Gastroesophageal sphincter (tissue), 3 donors: ENCODE results near the gene CERS4.

Experiments
- POLR2A ChIP-seq, 2 donors: fragments of 450-650 bp; IDR thresholded peaks; one replicate each; pipeline ENCODE4 v1.6.1; 2017; ENCODE audit warnings: antibody characterized with exemption in 2 of 2, mild to moderate bottlenecking in 2 of 2, moderate library complexity in 1 of 2
- POLR2AphosphoS5 ChIP-seq: sonication (generic); formaldehyde crosslinking; IDR thresholded peaks from one replicate; pipeline ENCODE4 v1.6.1; 2017; ENCODE audit warnings: antibody characterized with exemption
- TF ChIP-seq, protein P1 (sequence below), 4 experiments: fragments of 200-600 bp in 2 of 4; fragments of 450-650 bp in 2 of 4; sonication (generic) in 1 of 4; IDR thresholded peaks; one replicate each; pipeline ENCODE4 v1.5.1; 2017 to 2019; ENCODE audit warnings: antibody characterized with exemption in 4 of 4, mild to moderate bottlenecking in 2 of 4, moderate library complexity in 2 of 4

DNA sequence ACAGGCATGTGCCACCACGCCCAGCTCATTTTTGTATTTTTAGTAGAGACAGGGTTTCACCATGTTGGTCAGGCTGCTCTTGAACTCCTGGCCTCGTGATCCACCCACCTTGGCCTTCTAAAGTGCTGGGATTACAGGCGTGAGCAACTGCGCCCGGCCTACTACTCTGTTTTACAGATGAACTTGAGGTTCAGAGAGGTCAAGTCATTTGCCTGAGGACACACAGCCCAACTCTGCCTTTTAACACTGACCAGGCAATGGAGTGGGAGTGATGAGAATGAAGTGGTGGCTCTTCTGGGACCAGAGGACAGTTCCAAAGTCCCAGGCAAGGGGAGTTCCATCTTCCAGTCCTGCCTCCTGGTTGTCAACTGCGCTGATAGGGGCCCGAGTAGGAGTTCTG is 41.4 kb downstream of the CERS4 start:
- TF ChIP-seq, protein P1, sequence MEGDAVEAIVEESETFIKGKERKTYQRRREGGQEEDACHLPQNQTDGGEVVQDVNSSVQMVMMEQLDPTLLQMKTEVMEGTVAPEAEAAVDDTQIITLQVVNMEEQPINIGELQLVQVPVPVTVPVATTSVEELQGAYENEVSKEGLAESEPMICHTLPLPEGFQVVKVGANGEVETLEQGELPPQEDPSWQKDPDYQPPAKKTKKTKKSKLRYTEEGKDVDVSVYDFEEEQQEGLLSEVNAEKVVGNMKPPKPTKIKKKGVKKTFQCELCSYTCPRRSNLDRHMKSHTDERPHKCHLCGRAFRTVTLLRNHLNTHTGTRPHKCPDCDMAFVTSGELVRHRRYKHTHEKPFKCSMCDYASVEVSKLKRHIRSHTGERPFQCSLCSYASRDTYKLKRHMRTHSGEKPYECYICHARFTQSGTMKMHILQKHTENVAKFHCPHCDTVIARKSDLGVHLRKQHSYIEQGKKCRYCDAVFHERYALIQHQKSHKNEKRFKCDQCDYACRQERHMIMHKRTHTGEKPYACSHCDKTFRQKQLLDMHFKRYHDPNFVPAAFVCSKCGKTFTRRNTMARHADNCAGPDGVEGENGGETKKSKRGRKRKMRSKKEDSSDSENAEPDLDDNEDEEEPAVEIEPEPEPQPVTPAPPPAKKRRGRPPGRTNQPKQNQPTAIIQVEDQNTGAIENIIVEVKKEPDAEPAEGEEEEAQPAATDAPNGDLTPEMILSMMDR (IDR thresholded peaks at IDR 0.05): no peak
- TF ChIP-seq POLR2A (IDR thresholded peaks at IDR 0.05): no peak
- TF ChIP-seq POLR2AphosphoS5: no peak
